Astrocyte (in vitro differentiated cells and primary cell): ENCODE data around the gene DCC. TPM values are rescaled to one million over a fixed set of nuclear protein-coding genes. Genes with fewer than 3 reads are reported as not detected.
A peak's percentile ranks its signal among the peaks of the same experiment; 100 is the strongest.

Source experiments
- DNase-seq: peaks from one replicate; pipeline ENCODE4 v3.0.0-alpha.2; 2010; ENCODE audit warnings: low read depth
- FAIRE-seq: peaks from 2 replicates; lab custom pipeline; 2011; peaks lifted over from hg19 to GRCh38; lab: Jason Lieb, UNC
- H2AFZ ChIP-seq: 2 replicates; pipeline ENCODE4 v1.6.0; 2012; ENCODE audit warnings: low read depth, low read length, inconsistent platforms
- H3K27ac ChIP-seq: 2 replicates; pipeline ENCODE4 v1.5.1; 2011; ENCODE audit warnings: low read depth, low read length, inconsistent platforms
- H3K27me3 ChIP-seq: 2 replicates; pipeline ENCODE4 v1.6.0; 2011; ENCODE audit warnings: low read length, inconsistent platforms; ENCODE audit not compliant: insufficient read depth
- H3K36me3 ChIP-seq: 2 replicates; pipeline ENCODE4 v1.5.1; 2011; ENCODE audit warnings: low read length, inconsistent platforms; ENCODE audit not compliant: insufficient read depth
- H3K4me1 ChIP-seq: 2 replicates; pipeline ENCODE4 v1.5.1; 2011; ENCODE audit warnings: low read length, inconsistent platforms; ENCODE audit not compliant: insufficient read depth
- H3K4me2 ChIP-seq: 2 replicates; pipeline ENCODE4 v1.6.0; 2012; ENCODE audit warnings: low read length, inconsistent platforms
- H3K4me3 ChIP-seq: 2 replicates; pipeline ENCODE4 v1.5.1; 2011; ENCODE audit warnings: low read depth, mild to moderate bottlenecking, low read length, inconsistent platforms; ENCODE audit not compliant: insufficient read depth
- H3K79me2 ChIP-seq: 2 replicates; pipeline ENCODE4 v1.6.0; 2012; ENCODE audit warnings: mild to moderate bottlenecking, low read length, inconsistent platforms; ENCODE audit not compliant: insufficient read depth
- H3K9ac ChIP-seq: 2 replicates; pipeline ENCODE4 v1.6.0; 2012; ENCODE audit warnings: mild to moderate bottlenecking, low read length, inconsistent platforms
- H3K9me3 ChIP-seq: 2 replicates; pipeline ENCODE4 v1.5.1; 2012; ENCODE audit warnings: low read depth, mild to moderate bottlenecking, low read length, inconsistent platforms; ENCODE audit not compliant: insufficient read depth
- H4K20me1 ChIP-seq: 2 replicates; pipeline ENCODE4 v1.6.0; 2012; ENCODE audit warnings: low read length, inconsistent platforms; ENCODE audit not compliant: insufficient read depth
- H3K27ac Mint-ChIP-seq: one replicate; pipeline ENCODE4 v1.8.0; 2021; ENCODE audit warnings: mild to moderate bottlenecking, mixed read lengths; ENCODE audit not compliant: unreplicated experiment
- H3K27me3 Mint-ChIP-seq: one replicate; pipeline ENCODE4 v1.8.0; 2021; ENCODE audit warnings: low read depth, mixed read lengths; ENCODE audit not compliant: unreplicated experiment
- H3K36me3 Mint-ChIP-seq: one replicate; pipeline ENCODE4 v1.8.0; 2021; ENCODE audit warnings: low read depth, mixed read lengths; ENCODE audit not compliant: unreplicated experiment
- H3K4me1 Mint-ChIP-seq: one replicate; pipeline ENCODE4 v1.8.0; 2021; ENCODE audit warnings: low read depth, mixed read lengths; ENCODE audit not compliant: unreplicated experiment
- H3K4me3 Mint-ChIP-seq: one replicate; pipeline ENCODE4 v1.8.0; 2021; ENCODE audit warnings: mild to moderate bottlenecking, moderate library complexity, mixed read lengths; ENCODE audit not compliant: unreplicated experiment
- H3K9me3 Mint-ChIP-seq: one replicate; pipeline ENCODE4 v1.8.0; 2021; ENCODE audit warnings: mild to moderate bottlenecking, mixed read lengths; ENCODE audit not compliant: unreplicated experiment
- CTCF ChIP-seq: IDR thresholded peaks from 2 replicates; pipeline ENCODE4 v1.5.1; 2011; ENCODE audit warnings: low read depth, mild to moderate bottlenecking, inconsistent platforms, low read length, moderate library complexity; ENCODE audit not compliant: insufficient read depth
- EZH2 ChIP-seq: IDR thresholded peaks from 2 replicates; pipeline ENCODE4 v1.6.1; 2012; ENCODE audit warnings: mild to moderate bottlenecking, low read length, inconsistent platforms; ENCODE audit not compliant: insufficient read depth
- total RNA-seq: library from RNA; stranded (reverse); gene quantifications from 2 replicates; pipeline ENCODE4 v1.2.1, GENCODE V29; 2021

DCC gene
- total RNA-seq, 1 donor from 2014 or later = 2.6 TPM

DNA sequence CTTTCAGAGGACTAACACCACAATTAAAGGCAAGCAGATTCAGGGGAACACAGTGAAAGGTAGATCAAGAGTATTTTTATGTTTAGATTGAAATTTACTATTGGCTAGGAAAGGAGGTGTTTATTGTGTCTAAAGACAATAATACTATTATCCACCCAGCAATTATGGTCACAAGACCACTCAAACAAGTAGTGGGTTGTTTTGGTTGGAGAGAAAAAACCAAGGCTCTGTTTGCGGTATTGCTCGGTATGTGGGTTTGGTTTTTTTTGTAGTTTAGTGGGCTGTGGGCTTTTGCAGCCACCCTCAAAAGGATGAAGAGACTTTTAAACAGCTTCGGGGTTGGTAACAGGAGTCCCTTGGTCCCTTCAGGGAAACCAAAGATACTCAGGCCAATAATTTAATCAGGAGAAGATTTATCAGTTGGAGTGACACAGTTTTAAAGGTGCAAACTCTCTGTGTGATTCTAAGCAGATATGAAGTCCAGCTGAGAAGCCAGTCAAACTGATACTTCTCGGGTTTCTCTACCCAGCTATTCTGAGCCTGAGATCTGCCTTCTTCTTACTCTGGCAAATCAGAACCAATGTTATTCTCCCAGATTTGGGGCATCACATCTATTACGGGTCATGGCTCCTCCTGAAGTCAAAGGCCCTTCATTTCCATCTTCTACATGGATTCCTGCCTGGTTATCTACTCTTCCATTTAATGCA lies 55.3 kb downstream of the DCC start:
- no peaks in the 10 kb centered on the region for H3K9me3 Mint-ChIP-seq

GRCh38 chr18:52401236-52401635 lies 61.2 kb downstream of the DCC start:
- Mint-ChIP-seq H3K27ac (no peak overlapping the region), H3K9me3 (no peaks in the 10 kb centered on the region), H3K36me3 (no peaks in the 10 kb centered on the region), H3K27me3 (no peaks in the 10 kb centered on the region), H3K4me1 (no peaks in the 10 kb centered on the region), H3K4me3 (no peak overlapping the region)
- DNase-seq (peak; percentile 4), FAIRE-seq (no peak)
- Histone ChIP-seq H2AFZ (no peak overlapping the region), H3K4me2 (no peak overlapping the region), H3K27me3 (no peaks in the 10 kb centered on the region), H3K4me3 (no peak overlapping the region), H3K9ac (no peak overlapping the region), H3K9me3 (no peaks in the 10 kb centered on the region), H3K4me1 (no peaks in the 10 kb centered on the region), H3K27ac (no peak overlapping the region), H3K36me3 (no peaks in the 10 kb centered on the region), H3K79me2 (no peaks in the 10 kb centered on the region), H4K20me1 (no peaks in the 10 kb centered on the region)
- TF ChIP-seq CTCF (no peak), EZH2 (no peak)

More for the DNA sequence above, 55.3 kb downstream of the DCC start:
- Histone ChIP-seq H3K4me2 (no peak overlapping the region), H3K27ac (no peak overlapping the region), H3K79me2 (no peaks in the 10 kb centered on the region), H4K20me1 (no peaks in the 10 kb centered on the region), H3K9me3 (no peaks in the 10 kb centered on the region), H3K9ac (no peak overlapping the region), H3K4me1 (no peaks in the 10 kb centered on the region), H3K27me3 (no peaks in the 10 kb centered on the region), H3K4me3 (no peak overlapping the region), H3K36me3 (no peaks in the 10 kb centered on the region), H2AFZ (no peak overlapping the region)
- H3K27ac Mint-ChIP-seq = no peak overlapping the region
- no peak for DNase-seq
- no peak overlapping the region for H3K4me3 Mint-ChIP-seq
- no peaks in the 10 kb centered on the region for H3K36me3 Mint-ChIP-seq
- no peak for FAIRE-seq
- peaks cover 9% of the 10 kb centered on the region for H3K4me1 Mint-ChIP-seq
- TF ChIP-seq EZH2 (no peak), CTCF (no peak)
- no peaks in the 10 kb centered on the region for H3K27me3 Mint-ChIP-seq

- FAIRE-seq = no peak
- no peak overlapping the region for H3K9ac ChIP-seq
- H3K27me3 Mint-ChIP-seq = no peaks in the 10 kb centered on the region
Measured at GRCh38 chr18:52402814-52403213, 62.8 kb downstream of the DCC start.

More at GRCh38 chr18:52402814-52403213, 62.8 kb downstream of the DCC start:
- no peaks in the 10 kb centered on the region for H3K36me3 ChIP-seq
- no peaks in the 10 kb centered on the region for H3K27me3 ChIP-seq
- Mint-ChIP-seq H3K27ac (no peak overlapping the region), H3K9me3 (no peaks in the 10 kb centered on the region), H3K4me3 (no peak overlapping the region), H3K4me1 (no peaks in the 10 kb centered on the region), H3K36me3 (no peaks in the 10 kb centered on the region)
- H3K27ac ChIP-seq = no peak overlapping the region
- H2AFZ ChIP-seq = no peak overlapping the region
- no peaks in the 10 kb centered on the region for H3K9me3 ChIP-seq
- H3K4me2 ChIP-seq = no peak overlapping the region
- TF ChIP-seq CTCF = no peak
- TF ChIP-seq EZH2 = no peak
- no peak overlapping the region for H3K4me3 ChIP-seq
- H4K20me1 ChIP-seq = no peaks in the 10 kb centered on the region
- H3K4me1 ChIP-seq = no peaks in the 10 kb centered on the region
- DNase-seq = no peak
- H3K79me2 ChIP-seq = no peaks in the 10 kb centered on the region
